H1 (cell line): ENCODE data around the gene SPACA9. TPM values are rescaled to one million over a fixed set of nuclear protein-coding genes. Genes with fewer than 3 reads are reported as not detected.

Experiments used
- CTCF ChIA-PET: fragments of 300-600 bp; sonication (Branson Sonifier 250); formaldehyde crosslinking; loops from one replicate; lab custom pipeline; 2021; ENCODE audit not compliant: partially characterized antibody; lab: Charles Lee
- POLR2A ChIA-PET: fragments of 300-600 bp; sonication (Branson Sonifier 250); formaldehyde crosslinking; loops from one replicate; lab custom pipeline; 2021; ENCODE audit warnings: inconsistent platforms; ENCODE audit not compliant: partially characterized antibody; lab: Charles Lee
- DNase-seq, 2 experiments: peaks; one replicate each; pipeline versions ENCODE4 v3.0.0 to v3.0.0-alpha.2; 2010 to 2022; ENCODE audit warnings: low spot score in 2 of 2, low read depth in 1 of 2, mixed read lengths in 1 of 2
- FAIRE-seq: peaks from 2 replicates; lab custom pipeline; 2011; peaks lifted over from hg19 to GRCh38; lab: Jason Lieb, UNC
- H2AFZ ChIP-seq: 2 replicates; pipeline ENCODE4 v1.8.1; 2012; ENCODE audit warnings: low read length, inconsistent platforms
- H2AK5ac ChIP-seq: 2 replicates; pipeline ENCODE4 v1.6.1; 2013; ENCODE audit warnings: low read depth, low read length
- H2BK120ac ChIP-seq: replicated peaks from 2 replicates; pipeline ENCODE3; 2013; ENCODE audit warnings: low read depth, low read length, inconsistent platforms
- H2BK12ac ChIP-seq: 2 replicates; pipeline ENCODE4 v1.6.1; 2013; ENCODE audit warnings: low read depth, low read length
- H2BK15ac ChIP-seq: 2 replicates; pipeline ENCODE4 v1.6.1; 2013; ENCODE audit warnings: low read length
- H2BK20ac ChIP-seq: 2 replicates; pipeline ENCODE4 v1.6.1; 2013; ENCODE audit warnings: low read length
- H2BK5ac ChIP-seq: 2 replicates; pipeline ENCODE4 v1.6.1; 2013; ENCODE audit warnings: low read depth, low read length
- H3K14ac ChIP-seq: 2 replicates; pipeline ENCODE4 v1.6.1; 2013; ENCODE audit warnings: inconsistent platforms; ENCODE audit not compliant: insufficient read length
- H3K18ac ChIP-seq: 2 replicates; pipeline ENCODE4 v1.6.1; 2013; ENCODE audit warnings: low read length; ENCODE audit errors: extremely low read depth
- H3K23ac ChIP-seq: 2 replicates; pipeline ENCODE4 v1.6.1; 2013; ENCODE audit warnings: inconsistent platforms; ENCODE audit not compliant: insufficient read length
- H3K23me2 ChIP-seq: 2 replicates; pipeline ENCODE4 v1.6.1; 2013; ENCODE audit warnings: low read depth, low read length
- H3K27ac ChIP-seq: 2 replicates; pipeline ENCODE4 v1.6.1; 2011; ENCODE audit warnings: low read depth, low read length, inconsistent platforms
- H3K27me3 ChIP-seq, 4 experiments: replicated peaks in 1 of 4; 1 replicate in 1 of 4; 2 replicates in 3 of 4; pipeline versions ENCODE4 v1.6.1 to v1.8.1; 2011 to 2013; ENCODE audit warnings: low read length in 3 of 4, mild to moderate bottlenecking in 3 of 4, inconsistent platforms in 2 of 4, mixed read lengths in 2 of 4, moderate library complexity in 1 of 4; ENCODE audit not compliant: control insufficient read depth in 3 of 4, insufficient read depth in 3 of 4; ENCODE audit errors: extremely low read depth in 1 of 4
- H3K36me3 ChIP-seq, 4 experiments: 2 replicates each; pipeline versions ENCODE4 v1.6.1 to v1.8.1; 2011 to 2013; ENCODE audit warnings: mild to moderate bottlenecking in 4 of 4, low read length in 3 of 4, moderate library complexity in 2 of 4, control low read depth in 1 of 4, inconsistent platforms in 1 of 4; ENCODE audit not compliant: insufficient read depth in 4 of 4, control insufficient read depth in 2 of 4
- H3K4ac ChIP-seq: replicated peaks from 2 replicates; pipeline ENCODE3; 2013; ENCODE audit warnings: low read length, low read depth, mixed read lengths, inconsistent platforms; ENCODE audit not compliant: insufficient read length
- H3K4me1 ChIP-seq, 4 experiments: replicated peaks in 1 of 4; 1 replicate in 1 of 4; 2 replicates in 3 of 4; pipeline versions ENCODE4 v1.6.1 to v1.8.1; 2011 to 2013; ENCODE audit warnings: low read length in 3 of 4, inconsistent platforms in 2 of 4, mixed read lengths in 1 of 4; ENCODE audit not compliant: insufficient read depth in 4 of 4, control insufficient read depth in 3 of 4
- H3K4me2 ChIP-seq, 2 experiments: 2 replicates each; pipeline versions ENCODE4 v1.6.1 to v1.8.1; 2011 to 2013; ENCODE audit warnings: low read depth in 2 of 2, low read length in 2 of 2, control low read depth in 1 of 2, inconsistent platforms in 1 of 2, mild to moderate bottlenecking in 1 of 2; ENCODE audit not compliant: insufficient read depth in 1 of 2
- H3K4me3 ChIP-seq, 4 experiments: fragments of 200-600, 300-600 bp in 1 of 4; sonication (generic), shearing (Covaris generic), sonication (Bioruptor Twin) in 1 of 4; 2 replicates each; pipeline versions ENCODE4 v1.5.1 to v1.8.1; 2011 to 2016; ENCODE audit warnings: low read length in 4 of 4, low read depth in 3 of 4, control low read depth in 2 of 4, inconsistent platforms in 2 of 4, mild to moderate bottlenecking in 2 of 4, mixed read lengths in 1 of 4, moderate library complexity in 1 of 4; ENCODE audit not compliant: insufficient read depth in 2 of 4; ENCODE audit errors: extremely low read depth in 1 of 4
- H3K56ac ChIP-seq: replicated peaks from 2 replicates; pipeline ENCODE3; 2013; ENCODE audit warnings: low read depth, mild to moderate bottlenecking, mixed read lengths, low read length, inconsistent platforms; ENCODE audit not compliant: insufficient read length
- H3K79me1 ChIP-seq: 2 replicates; pipeline ENCODE4 v1.6.1; 2013; ENCODE audit warnings: low read depth, low read length, control low read depth
- H3K79me2 ChIP-seq, 2 experiments: 2 replicates each; pipeline versions ENCODE4 v1.6.1 to v1.8.1; 2012 to 2013; ENCODE audit warnings: low read length in 2 of 2, mild to moderate bottlenecking in 2 of 2, inconsistent platforms in 1 of 2; ENCODE audit not compliant: insufficient read depth in 2 of 2, control insufficient read depth in 1 of 2
- H3K9ac ChIP-seq, 4 experiments: replicated peaks in 1 of 4; 1 replicate in 1 of 4; 2 replicates in 3 of 4; pipeline versions ENCODE4 v1.6.1 to v1.8.1; 2011 to 2013; ENCODE audit warnings: low read depth in 3 of 4, low read length in 3 of 4, control low read depth in 2 of 4, mild to moderate bottlenecking in 2 of 4, moderate library complexity in 2 of 4, inconsistent platforms in 1 of 4; ENCODE audit errors: extremely low read depth in 1 of 4
- H3K9me3 ChIP-seq, 2 experiments: 2 replicates each; pipeline versions ENCODE4 v1.6.1 to v1.8.1; 2012 to 2013; ENCODE audit warnings: mild to moderate bottlenecking in 2 of 2, moderate library complexity in 2 of 2, control low read depth in 1 of 2, inconsistent platforms in 1 of 2, low read depth in 1 of 2, low read length in 1 of 2, mixed read lengths in 1 of 2; ENCODE audit not compliant: insufficient read depth in 2 of 2
- H4K20me1 ChIP-seq, 2 experiments: replicated peaks in 1 of 2; 2 replicates each; pipeline versions ENCODE3 to v1.8.1; 2011 to 2013; ENCODE audit warnings: inconsistent platforms in 2 of 2, low read length in 2 of 2, mild to moderate bottlenecking in 1 of 2; ENCODE audit not compliant: insufficient read depth in 2 of 2, control insufficient read depth in 1 of 2
- H4K5ac ChIP-seq: 2 replicates; pipeline ENCODE4 v1.6.1; 2013; ENCODE audit warnings: low read length, low read depth, mixed read lengths, inconsistent platforms; ENCODE audit not compliant: insufficient read length
- H4K8ac ChIP-seq: 2 replicates; pipeline ENCODE4 v1.8.0; 2013; ENCODE audit warnings: mild to moderate bottlenecking, moderate library complexity, low read length, inconsistent platforms; ENCODE audit not compliant: insufficient read depth; ENCODE audit errors: extremely low read depth
- H4K91ac ChIP-seq: replicated peaks from 2 replicates; pipeline ENCODE3; 2013; ENCODE audit warnings: low read length, mixed read lengths, inconsistent platforms; ENCODE audit not compliant: insufficient read length
- CHD1 ChIP-seq: IDR thresholded peaks from 2 replicates; pipeline ENCODE4 v1.6.1; 2012; ENCODE audit warnings: low read depth, low read length, improper control_type of control experiment
- CHD2 ChIP-seq: IDR thresholded peaks from 2 replicates; pipeline ENCODE4 v1.6.1; 2012; ENCODE audit warnings: low read length, improper control_type of control experiment
- HDAC2 ChIP-seq, 2 experiments: fragments of 300-600 bp in 1 of 2; sonication (generic) in 1 of 2; IDR thresholded peaks; 2 replicates each; pipeline ENCODE4 v1.6.1; 2011 to 2012; ENCODE audit warnings: low read depth in 2 of 2, low read length in 2 of 2, mild to moderate bottlenecking in 2 of 2, moderate library complexity in 2 of 2, borderline replicate concordance in 1 of 2, inconsistent platforms in 1 of 2
- JUND ChIP-seq: IDR thresholded peaks from 2 replicates; pipeline ENCODE4 v1.6.1; 2011; ENCODE audit warnings: mild to moderate bottlenecking, improper control_type of control experiment, low read length
- KDM1A ChIP-seq: fragments of 200-600, 300-600 bp; sonication (generic); IDR thresholded peaks from 2 replicates; pipeline ENCODE4 v1.7.1; 2016; ENCODE audit warnings: mild to moderate bottlenecking, low read length, borderline replicate concordance
- KDM5A ChIP-seq: fragments of 200-600 bp; IDR thresholded peaks from 2 replicates; pipeline ENCODE4 v1.7.1; 2012; ENCODE audit warnings: mild to moderate bottlenecking, low read length, inconsistent platforms, mixed read lengths
- POLR2AphosphoS5 ChIP-seq: IDR thresholded peaks from 2 replicates; pipeline ENCODE4 v1.6.1; 2011; ENCODE audit warnings: low read depth, low read length
- POU5F1 ChIP-seq: IDR thresholded peaks from 2 replicates; pipeline ENCODE4 v1.6.1; 2011; ENCODE audit warnings: low read depth, mild to moderate bottlenecking, low read length, moderate library complexity
- RBBP5 ChIP-seq: IDR thresholded peaks from 2 replicates; pipeline ENCODE4 v1.7.1; 2012; ENCODE audit warnings: low read depth, mild to moderate bottlenecking, inconsistent platforms, low read length, moderate library complexity, borderline replicate concordance
- SAP30 ChIP-seq: fragments of 300-600 bp; sonication (generic); IDR thresholded peaks from 2 replicates; pipeline ENCODE4 v1.7.1; 2012; ENCODE audit warnings: low read length, moderate library complexity, mild to moderate bottlenecking, inconsistent platforms; ENCODE audit not compliant: insufficient read depth, insufficient replicate concordance
- TBP ChIP-seq: IDR thresholded peaks from 2 replicates; pipeline ENCODE4 v1.6.1; 2011; ENCODE audit warnings: low read depth, low read length, improper control_type of control experiment
- WGBS, 2 experiments: shearing (Covaris generic) in 1 of 2; methylation state at CpG; one replicate each; pipeline versions ENCODE4 v1.1.6 to v1.1.7; 2013 to 2015; ENCODE audit warnings: low lambda C conversion rate in 2 of 2, mixed read lengths in 2 of 2, inconsistent platforms in 1 of 2, low coverage in 1 of 2, missing lambda C conversion rate in 1 of 2; ENCODE audit not compliant: insufficient replicate concordance in 2 of 2, insufficient coverage in 1 of 2, insufficient read length in 1 of 2; ENCODE audit errors: extremely low coverage in 1 of 2, missing lambda C conversion rate in 1 of 2; 5-methylcytosine and 5-hydroxymethylcytosine counted together
- polyA plus RNA-seq, 7 experiments: library from polyadenylated mRNA; depleted of rRNA in 3 of 7; stranded (reverse) in 5 of 7; unstranded in 2 of 7; fragments of >200 nt in 5 of 7; fragments of 200-250 nt in 2 of 7; gene quantifications; 1 replicate in 5 of 7; 2 replicates in 1 of 7; 4 replicates in 1 of 7; pipeline versions ENCODE4 v1.2.1 to v1.2.3, GENCODE V29; 2011 to 2013; ENCODE audit warnings: missing spikeins in 2 of 7, mixed read lengths in 2 of 7
- total RNA-seq: library from RNA; stranded (reverse); fragmentation: NEBNext Ultra II Directional; extraction: Animal tissue kit (Norgen Biotek cat#: 25700); gene quantifications from 2 replicates; pipeline ENCODE4 v1.2.1, GENCODE V29; 2021

The SPACA9 gene
- total and polyA plus RNA-seq, 2 of the 8 experiments (the other 6 are each of a cell fraction or from before 2014, with no cell fraction given): 0.63 to 1.3 TPM

DNA sequence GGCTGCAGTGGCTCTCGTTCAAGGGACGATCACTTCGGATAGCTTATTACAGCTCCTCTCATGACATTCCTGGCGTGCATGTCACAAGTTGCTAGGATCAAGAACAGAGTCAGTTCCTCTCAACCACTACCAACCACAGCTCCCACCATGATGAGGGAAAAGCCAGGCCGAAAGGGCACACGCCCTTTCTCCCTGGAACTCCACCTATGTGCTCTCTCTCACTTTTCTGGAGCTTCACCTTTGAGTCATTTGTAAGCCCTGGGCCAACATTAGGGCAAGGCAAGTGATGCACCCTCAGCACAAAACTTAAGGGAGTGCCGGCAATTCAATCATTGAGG lies 1.6 kb downstream of the SPACA9 start:
- peaks cover 0 to 6% (median 0%) of the 10 kb centered on the region in 4 experiments; a peak in 1 of 7 replicates for H3K4me1 ChIP-seq
- no peaks in the 10 kb centered on the region for H4K20me1 ChIP-seq
- FAIRE-seq (no peak), DNase-seq (no peak)
- no peaks in the 10 kb centered on the region for H3K79me2 ChIP-seq
- H3K14ac ChIP-seq: no peak overlapping the region
- H2BK120ac ChIP-seq: no peak overlapping the region
- H3K23me2 ChIP-seq: peaks cover 7% of the 10 kb centered on the region; the same call in 1 of the 2 replicates
- no peak overlapping the region for H3K4me2 ChIP-seq
- H3K9ac ChIP-seq: no peak overlapping the region
- no peak overlapping the region for H2BK5ac ChIP-seq
- no peak overlapping the region for H3K4me3 ChIP-seq
- H2BK12ac ChIP-seq: 0 out of 2 replicates have a peak overlapping the region, but pooled peaks have one; percentile 60
- H3K27ac ChIP-seq: no peak overlapping the region
- no peak overlapping the region for H4K91ac ChIP-seq
- H4K5ac ChIP-seq: no peak overlapping the region
- H3K9me3 ChIP-seq: no peaks in the 10 kb centered on the region
- H3K79me1 ChIP-seq: no peaks in the 10 kb centered on the region
- no peak overlapping the region for H2BK20ac ChIP-seq
- H2AFZ ChIP-seq: no peak overlapping the region
- CTCF ChIA-PET: interaction anchor here (1.1 to 15.0 kb wide), 2 partner anchors 19 to 22 kb away, joined by 3 to 115 read pairs; no protein-coding TSS in a partner anchor
- H3K36me3 ChIP-seq: no peaks in the 10 kb centered on the region
- H3K56ac ChIP-seq: no peak overlapping the region
- H2BK15ac ChIP-seq: no peak overlapping the region
- no peak overlapping the region for H3K18ac ChIP-seq
- TF ChIP-seq KDM5A (no peak), CHD1 (no peak), JUND (no peak), CHD2 (no peak), HDAC2 (IDR thresholded peaks at IDR 0.05; ENCODE audit: borderline replicate concordance in 1 of 2, low read depth in 2 of 2, low read length in 2 of 2) (no peak), RBBP5 (no peak), TBP (no peak), KDM1A (no peak), SAP30 (no peak), POU5F1 (no peak), POLR2AphosphoS5 (no peak)
- no peak overlapping the region for H3K23ac ChIP-seq
- peaks cover 0 to 12% (median 9%) of the 10 kb centered on the region in 4 experiments; a peak in 6 of 7 replicates for H3K27me3 ChIP-seq
- POLR2A ChIA-PET: interaction anchor here (1.9 kb wide), 1 partner anchor 64 kb away, joined by 7 read pairs; the partner anchor contains the start of gene TSC1
- H3K4ac ChIP-seq: no peak overlapping the region
- H2AK5ac ChIP-seq: no peak overlapping the region
- H4K8ac ChIP-seq: no peak overlapping the region; the same call in 1 of the 2 replicates
- WGBS, 2 experiments: 87% methylated on average over 7 of the region's 7 CpGs; no CpG with 5 or more reads in 1 of the 2 experiments
